ENCODE results near the gene KCNAB1. TPM values are rescaled to one million over a fixed set of nuclear protein-coding genes. Genes with fewer than 3 reads are reported as not detected.

KCNAB1 gene
- total and polyA plus RNA-seq, 10 of the 15 experiments (the other 5 are each of a cell fraction or from before 2014, with no cell fraction given): 0.11 to 0.69 (median 0.43) TPM; not detected in 6

DNA sequence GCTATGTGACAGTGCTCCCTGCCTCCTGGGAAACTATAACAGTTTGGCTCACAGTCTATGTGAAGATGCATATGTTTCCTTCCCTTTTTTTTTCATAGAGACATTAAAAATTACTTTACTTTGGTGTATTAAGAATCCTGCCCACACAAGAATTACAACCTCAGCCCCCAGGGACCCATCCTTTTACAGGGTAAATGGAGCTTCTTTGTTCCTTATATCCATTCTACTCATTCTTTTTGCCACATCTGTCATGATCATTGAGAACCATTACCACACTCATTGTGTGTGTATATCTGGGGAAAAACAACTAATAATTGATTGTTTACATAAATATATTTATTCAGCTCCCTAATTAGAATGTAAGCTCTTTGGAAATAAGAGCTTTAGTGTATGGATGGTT, 277.2 kb downstream of the KCNAB1 start (continued):
- TF ChIP-seq, protein P1, sequence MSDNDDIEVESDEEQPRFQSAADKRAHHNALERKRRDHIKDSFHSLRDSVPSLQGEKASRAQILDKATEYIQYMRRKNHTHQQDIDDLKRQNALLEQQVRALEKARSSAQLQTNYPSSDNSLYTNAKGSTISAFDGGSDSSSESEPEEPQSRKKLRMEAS (IDR thresholded peaks at IDR 0.05; ENCODE audit: low read depth, low read length): no peak

DNA sequence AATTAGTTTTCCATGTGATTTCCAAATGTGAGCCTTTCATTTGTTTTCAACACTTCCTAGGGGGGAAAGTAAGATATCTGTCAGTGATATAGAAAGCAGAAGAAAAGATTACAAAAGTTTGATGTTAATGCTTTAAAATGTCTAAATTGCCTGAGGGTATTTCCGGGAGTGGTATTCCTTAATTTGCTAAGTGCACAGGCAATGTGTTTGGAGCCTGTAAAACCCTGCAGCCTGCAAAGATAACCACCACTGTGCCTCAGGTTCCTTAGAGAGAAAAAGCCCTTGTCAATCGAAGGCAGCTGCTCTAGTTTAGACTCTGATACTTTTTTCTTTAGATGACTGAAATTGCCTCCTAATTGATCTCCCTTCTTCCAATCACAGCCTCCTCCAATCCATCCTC, 279.7 kb downstream of the KCNAB1 start:
- no peaks in the 10 kb centered on the region for H3K4me1 ChIP-seq (ENCODE audit: control insufficient read depth, insufficient read depth, low read length)
- no peak overlapping the region for H3K9ac ChIP-seq (ENCODE audit: control insufficient read depth, insufficient read depth, low read length)
- H3K27me3 ChIP-seq (replicated peaks in 1 of 2; ENCODE audit: control insufficient read depth in 2 of 2, insufficient read depth in 2 of 2, low read length in 1 of 2): peaks cover 0 to under 1% of the 10 kb centered on the region in 2 experiments; a peak in 3 of 4 replicates
- CTCF ChIA-PET: interaction anchor here (0.6 to 1.7 kb wide), 3 partner anchors 9 to 347 kb away, joined by 3 to 6 read pairs (median 4); no protein-coding TSS in a partner anchor
- in situ Hi-C loops (cut with MboI): no loop called here
- DNase-seq (ENCODE audit: low read depth, low spot score) (no peak), ATAC-seq (no peak), FAIRE-seq (no peak)
- no peak overlapping the region for H3K27ac ChIP-seq (ENCODE audit: control insufficient read depth, insufficient read depth)
- TF ChIP-seq, protein P2, sequence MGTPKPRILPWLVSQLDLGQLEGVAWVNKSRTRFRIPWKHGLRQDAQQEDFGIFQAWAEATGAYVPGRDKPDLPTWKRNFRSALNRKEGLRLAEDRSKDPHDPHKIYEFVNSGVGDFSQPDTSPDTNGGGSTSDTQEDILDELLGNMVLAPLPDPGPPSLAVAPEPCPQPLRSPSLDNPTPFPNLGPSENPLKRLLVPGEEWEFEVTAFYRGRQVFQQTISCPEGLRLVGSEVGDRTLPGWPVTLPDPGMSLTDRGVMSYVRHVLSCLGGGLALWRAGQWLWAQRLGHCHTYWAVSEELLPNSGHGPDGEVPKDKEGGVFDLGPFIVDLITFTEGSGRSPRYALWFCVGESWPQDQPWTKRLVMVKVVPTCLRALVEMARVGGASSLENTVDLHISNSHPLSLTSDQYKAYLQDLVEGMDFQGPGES (IDR thresholded peaks at IDR 0.05): no peak
- no peak for TF ChIP-seq ZNF384 (IDR thresholded peaks at IDR 0.05; ENCODE audit: borderline replicate concordance, low read depth, low read length)
- no peak for TF ChIP-seq SP1 (IDR thresholded peaks at IDR 0.05; ENCODE audit: low read depth, low read length)
- no peak for TF ChIP-seq SREBF1 (IDR thresholded peaks at IDR 0.05; ENCODE audit: low read length)
- no peak for TF ChIP-seq NRF1 (conservative IDR thresholded peaks at IDR 0.05; ENCODE audit: low read depth, low read length)
- H3K9me3 ChIP-seq (replicated peaks; ENCODE audit: control insufficient read depth, insufficient read depth, low read length): no peaks in the 10 kb centered on the region
- no peaks in the 10 kb centered on the region for H3K36me3 ChIP-seq (ENCODE audit: control insufficient read depth in 2 of 2, insufficient read depth in 2 of 2, low read length in 1 of 2)
- WGBS (ENCODE audit: insufficient coverage, insufficient replicate concordance, low lambda C conversion rate, missing lambda C conversion rate): 35% methylated on average over 2 of the region's 2 CpGs
- RAD21 ChIA-PET (ENCODE audit: unreplicated experiment): interaction anchor here (0.6 kb wide), 1 partner anchor 83 kb away, joined by 3 read pairs; no protein-coding TSS in a partner anchor
- H4K20me1 ChIP-seq (ENCODE audit: control insufficient read depth, insufficient read depth): no peaks in the 10 kb centered on the region
- no peaks in the 10 kb centered on the region for H3K79me2 ChIP-seq (ENCODE audit: control insufficient read depth, insufficient read depth, low read length)
- no peak overlapping the region for H3K4me2 ChIP-seq (ENCODE audit: control insufficient read depth, insufficient read depth)
- no TSS peak for BruUV-seq (replicated peaks)
- intact Hi-C loops (cut with micrococcal nuclease; ENCODE audit: unreplicated experiment): no loop called here
- SMC1A ChIA-PET (ENCODE audit: uncharacterized antibody, unreplicated experiment): interaction anchor here (0.6 kb wide), 1 partner anchor 908 kb away, joined by 3 read pairs; no protein-coding TSS in a partner anchor
- H2AFZ ChIP-seq (ENCODE audit: control insufficient read depth, low read depth, low read length): no peak overlapping the region
- no peak overlapping the region for H3K4me3 ChIP-seq
- POLR2A ChIA-PET: interaction anchor here (0.6 kb wide), 1 partner anchor 262 kb away, joined by 5 read pairs; no protein-coding TSS in a partner anchor
